Measurements from ENCODE around the gene NTRK2. TPM values are rescaled to one million over a fixed set of nuclear protein-coding genes. Genes with fewer than 3 reads are reported as not detected.

NTRK2 gene
- total RNA-seq, 1 donor from 2014 or later, result 0.02 TPM

- Histone ChIP-seq H3F3A (ENCODE audit: low read depth) (no peaks in the 10 kb centered on the region), H3K4me1 (peaks cover 37% of the 10 kb centered on the region), H3K4me3 (no peak overlapping the region), H3K9ac (no peak overlapping the region), H4K20me1 (ENCODE audit: low read depth) (no peaks in the 10 kb centered on the region), H3K79me2 (ENCODE audit: low read depth) (no peaks in the 10 kb centered on the region), H3K9me3 (ENCODE audit: low read depth) (no peaks in the 10 kb centered on the region), H3K36me3 (no peaks in the 10 kb centered on the region), H3K27ac (no peak overlapping the region), H2AFZ (replicated peaks) (peak overlapping the region; percentile 19), H3K27me3 (no peaks in the 10 kb centered on the region), H3K4me2 (peak overlapping the region; percentile 8)
- Mint-ChIP-seq H3K27me3 (ENCODE audit: insufficient read depth, low read depth) (no peaks in the 10 kb centered on the region), H3K4me3 (no peak overlapping the region), H3K4me1 (peaks cover 70% of the 10 kb centered on the region), H3K9me3 (no peaks in the 10 kb centered on the region), H3K36me3 (peaks cover 3% of the 10 kb centered on the region), H3K27ac (peak overlapping the region; percentile 55)
- no peak for TF ChIP-seq CTCF (IDR thresholded peaks at IDR 0.05)
- TF ChIP-seq EZH2phosphoT487 (IDR thresholded peaks at IDR 0.05), result no peak
- no peak for TF ChIP-seq EZH2 (IDR thresholded peaks at IDR 0.05)
- DNase-seq (ENCODE audit: low spot score), result peak; percentile 18
Measured at GRCh38 chr9:84893419-84894128, 224.0 kb downstream of the NTRK2 start.

- no peak overlapping the region for H3K27ac ChIP-seq
- no peaks in the 10 kb centered on the region for H3K79me2 ChIP-seq (ENCODE audit: low read depth)
- no peaks in the 10 kb centered on the region for H4K20me1 ChIP-seq (ENCODE audit: low read depth)
- H3K4me2 ChIP-seq, result peak overlapping the region; percentile 9
- TF ChIP-seq EZH2 (IDR thresholded peaks at IDR 0.05) (no peak), CTCF (IDR thresholded peaks at IDR 0.05) (no peak), EZH2phosphoT487 (IDR thresholded peaks at IDR 0.05) (no peak)
- DNase-seq (ENCODE audit: low spot score), result no peak
- H3K27me3 ChIP-seq, result no peaks in the 10 kb centered on the region
- H3K4me1 ChIP-seq, result peaks cover 37% of the 10 kb centered on the region
- no peaks in the 10 kb centered on the region for H3F3A ChIP-seq (ENCODE audit: low read depth)
- H3K9me3 ChIP-seq (ENCODE audit: low read depth), result no peaks in the 10 kb centered on the region
- no peak overlapping the region for H3K4me3 ChIP-seq
- Mint-ChIP-seq H3K36me3 (peaks cover 3% of the 10 kb centered on the region), H3K4me1 (peaks cover 75% of the 10 kb centered on the region), H3K9me3 (no peaks in the 10 kb centered on the region), H3K4me3 (no peak overlapping the region), H3K27me3 (ENCODE audit: insufficient read depth, low read depth) (no peaks in the 10 kb centered on the region), H3K27ac (peak overlapping the region; percentile 54)
- no peaks in the 10 kb centered on the region for H3K36me3 ChIP-seq
- no peak overlapping the region for H3K9ac ChIP-seq
- peak overlapping the region; percentile 91 for H2AFZ ChIP-seq (replicated peaks)
Measured at GRCh38 chr9:84894859-84895258, 225.3 kb downstream of the NTRK2 start.

GRCh38 chr9:84897362-84898094 is 228.0 kb downstream of the NTRK2 start:
- H3K27ac ChIP-seq, result no peak overlapping the region
- no peaks in the 10 kb centered on the region for H4K20me1 ChIP-seq (ENCODE audit: low read depth)
- no peak overlapping the region for H3K4me3 ChIP-seq
- Mint-ChIP-seq H3K4me1 (peaks cover 66% of the 10 kb centered on the region), H3K36me3 (no peaks in the 10 kb centered on the region), H3K27ac (peak overlapping the region; percentile 78), H3K9me3 (no peaks in the 10 kb centered on the region), H3K4me3 (peak overlapping the region; percentile 51), H3K27me3 (ENCODE audit: insufficient read depth, low read depth) (peaks cover under 1% of the 10 kb centered on the region)
- no peaks in the 10 kb centered on the region for H3K9me3 ChIP-seq (ENCODE audit: low read depth)
- no peak overlapping the region for H3K9ac ChIP-seq
- H3K27me3 ChIP-seq, result no peaks in the 10 kb centered on the region
- peaks cover 37% of the 10 kb centered on the region for H3K4me1 ChIP-seq
- peak; percentile 59 for DNase-seq (ENCODE audit: low spot score)
- no peaks in the 10 kb centered on the region for H3K79me2 ChIP-seq (ENCODE audit: low read depth)
- TF ChIP-seq EZH2 (IDR thresholded peaks at IDR 0.05) (no peak), CTCF (IDR thresholded peaks at IDR 0.05) (no peak), EZH2phosphoT487 (IDR thresholded peaks at IDR 0.05) (no peak)
- H3K4me2 ChIP-seq, result peak overlapping the region; percentile 37
- H2AFZ ChIP-seq (replicated peaks), result no peak overlapping the region
- no peaks in the 10 kb centered on the region for H3F3A ChIP-seq (ENCODE audit: low read depth)
- no peaks in the 10 kb centered on the region for H3K36me3 ChIP-seq

Measured in neural progenitor cell (in vitro differentiated cells).